ENCODE data around the gene SLC6A9. TPM values are rescaled to one million over a fixed set of nuclear protein-coding genes. Genes with fewer than 3 reads are reported as not detected.

SLC6A9 gene
- total RNA-seq, 1 donor from 2014 or later: 30.9 TPM

GRCh38 chr1:43994071-43994470, 37.2 kb downstream of the SLC6A9 start:
- TF ChIP-seq, protein P1, sequence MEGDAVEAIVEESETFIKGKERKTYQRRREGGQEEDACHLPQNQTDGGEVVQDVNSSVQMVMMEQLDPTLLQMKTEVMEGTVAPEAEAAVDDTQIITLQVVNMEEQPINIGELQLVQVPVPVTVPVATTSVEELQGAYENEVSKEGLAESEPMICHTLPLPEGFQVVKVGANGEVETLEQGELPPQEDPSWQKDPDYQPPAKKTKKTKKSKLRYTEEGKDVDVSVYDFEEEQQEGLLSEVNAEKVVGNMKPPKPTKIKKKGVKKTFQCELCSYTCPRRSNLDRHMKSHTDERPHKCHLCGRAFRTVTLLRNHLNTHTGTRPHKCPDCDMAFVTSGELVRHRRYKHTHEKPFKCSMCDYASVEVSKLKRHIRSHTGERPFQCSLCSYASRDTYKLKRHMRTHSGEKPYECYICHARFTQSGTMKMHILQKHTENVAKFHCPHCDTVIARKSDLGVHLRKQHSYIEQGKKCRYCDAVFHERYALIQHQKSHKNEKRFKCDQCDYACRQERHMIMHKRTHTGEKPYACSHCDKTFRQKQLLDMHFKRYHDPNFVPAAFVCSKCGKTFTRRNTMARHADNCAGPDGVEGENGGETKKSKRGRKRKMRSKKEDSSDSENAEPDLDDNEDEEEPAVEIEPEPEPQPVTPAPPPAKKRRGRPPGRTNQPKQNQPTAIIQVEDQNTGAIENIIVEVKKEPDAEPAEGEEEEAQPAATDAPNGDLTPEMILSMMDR (IDR thresholded peaks at IDR 0.05; ENCODE audit: unreplicated experiment): no peak
- Mint-ChIP-seq H3K4me3 (no peak overlapping the region), H3K4me1 (peaks cover 12% of the 10 kb centered on the region), H3K9me3 (no peaks in the 10 kb centered on the region), H3K27me3 (ENCODE audit: low read depth) (no peaks in the 10 kb centered on the region), H3K27ac (no peak overlapping the region), H3K36me3 (no peaks in the 10 kb centered on the region)
- no peak for DNase-seq (ENCODE audit: low spot score in 2 of 2, unreplicated experiment in 2 of 2)

- DNase-seq (ENCODE audit: low spot score in 2 of 2, unreplicated experiment in 2 of 2): no peak
- H3K4me1 Mint-ChIP-seq: peaks cover 12% of the 10 kb centered on the region
- no peaks in the 10 kb centered on the region for H3K36me3 Mint-ChIP-seq
- no peaks in the 10 kb centered on the region for H3K9me3 Mint-ChIP-seq
- TF ChIP-seq, protein P1 (IDR thresholded peaks at IDR 0.05; ENCODE audit: unreplicated experiment): no peak
- no peaks in the 10 kb centered on the region for H3K27me3 Mint-ChIP-seq (ENCODE audit: low read depth)
- no peak overlapping the region for H3K27ac Mint-ChIP-seq
- H3K4me3 Mint-ChIP-seq: peak overlapping the region; percentile 85
These were observed 37.9 kb downstream of the SLC6A9 start for GRCh38 chr1:43993206-43993914.

- Mint-ChIP-seq H3K27ac (peak overlapping the region; percentile 81), H3K4me1 (peaks cover 12% of the 10 kb centered on the region), H3K4me3 (peak overlapping the region; percentile 85), H3K36me3 (no peaks in the 10 kb centered on the region), H3K27me3 (ENCODE audit: low read depth) (no peaks in the 10 kb centered on the region), H3K9me3 (no peaks in the 10 kb centered on the region)
- TF ChIP-seq, protein P1 (IDR thresholded peaks at IDR 0.05; ENCODE audit: unreplicated experiment): no peak
- no peak for DNase-seq (ENCODE audit: low spot score in 2 of 2, unreplicated experiment in 2 of 2)
These were observed 38.8 kb downstream of the SLC6A9 start for GRCh38 chr1:43992232-43992995.

DNA sequence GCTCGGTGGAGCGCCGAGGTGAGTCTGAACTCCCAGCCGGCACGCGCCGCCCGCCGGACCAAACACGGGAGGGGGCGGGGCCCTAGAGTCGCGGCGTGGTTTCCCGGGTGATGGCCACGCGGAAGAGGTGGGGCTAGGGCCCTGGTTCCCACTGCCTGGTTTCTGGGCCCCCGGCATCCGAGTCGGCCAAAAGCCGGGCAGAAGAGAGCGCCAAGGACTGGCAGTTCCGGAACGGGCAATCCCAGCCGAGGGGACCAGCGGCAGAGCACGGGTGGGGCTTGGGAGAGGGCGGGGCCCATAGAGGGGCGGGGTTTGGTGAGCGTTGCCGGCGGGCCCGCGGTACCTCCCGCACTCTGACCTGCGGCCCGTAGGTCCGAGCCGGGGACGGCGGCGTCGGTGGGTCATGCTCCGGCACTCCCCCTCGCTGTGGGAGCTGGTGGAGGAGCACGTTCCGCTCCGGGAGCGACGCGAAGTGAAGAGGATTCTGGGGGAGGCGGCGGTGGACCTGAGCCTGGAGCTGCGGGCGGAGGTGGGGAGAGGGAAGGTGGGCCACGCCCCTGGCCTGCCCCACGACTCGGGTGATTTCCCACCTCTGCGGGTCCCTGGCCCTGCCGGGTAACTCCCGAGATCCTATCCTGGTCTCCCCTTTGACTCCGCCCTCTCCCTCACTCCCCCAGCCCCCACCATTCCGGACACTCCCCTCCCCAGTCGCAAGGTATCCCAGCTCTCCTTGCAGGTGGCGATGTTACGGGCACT, 39.6 kb downstream of the SLC6A9 start, which contains the start of gene CCDC24:
Gene CCDC24, plus strand, starts transcription at position 124 of the 756 bp plus-strand sequence. Its CDS starts 280 bp downstream, at position 404.
- DNase-seq (ENCODE audit: low spot score in 2 of 2, unreplicated experiment in 2 of 2): peak; percentile 60 to 76
- H3K27me3 Mint-ChIP-seq (ENCODE audit: low read depth): no peaks in the 10 kb centered on the region
- peak within 1 kb of the TSS; percentile 90 for H3K27ac Mint-ChIP-seq
- H3K4me1 Mint-ChIP-seq: peaks cover 12% of the 10 kb centered on the region
- H3K36me3 Mint-ChIP-seq: no peaks in the 10 kb centered on the region
- H3K9me3 Mint-ChIP-seq: no peaks in the 10 kb centered on the region
- TF ChIP-seq, protein P1 (IDR thresholded peaks at IDR 0.05; ENCODE audit: unreplicated experiment): no peak
- H3K4me3 Mint-ChIP-seq: peak within 1 kb of the TSS; percentile 85

DNA sequence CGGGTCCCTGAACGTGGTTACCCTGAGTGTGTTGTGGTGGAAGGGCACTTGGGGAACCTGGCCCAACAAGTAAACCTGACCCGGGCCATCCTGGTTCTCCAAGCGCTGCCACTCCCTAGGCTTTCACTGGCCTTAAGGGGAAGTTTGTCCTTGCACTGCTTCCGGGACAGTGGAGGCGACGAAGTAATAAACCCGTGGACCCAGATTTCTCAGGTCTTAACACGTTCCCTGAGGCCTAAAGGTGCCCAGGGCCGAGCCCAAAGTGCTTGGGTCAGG, 40.1 kb downstream of the SLC6A9 start:
- Mint-ChIP-seq H3K27me3 (ENCODE audit: low read depth) (no peaks in the 10 kb centered on the region), H3K27ac (peak overlapping the region; percentile 90), H3K9me3 (no peaks in the 10 kb centered on the region), H3K36me3 (peaks cover 2% of the 10 kb centered on the region), H3K4me3 (peak overlapping the region; percentile 85), H3K4me1 (peaks cover 12% of the 10 kb centered on the region)
- DNase-seq (ENCODE audit: low spot score in 2 of 2, unreplicated experiment in 2 of 2): no peak
- TF ChIP-seq, protein P1 (IDR thresholded peaks at IDR 0.05; ENCODE audit: unreplicated experiment): no peak
